Head of caudate nucleus (tissue), 42 donors: Measurements from ENCODE around the gene NTRK2.

ENCODE experiments used
- DNase-seq, 42 donors: peaks; one replicate each; pipeline versions ENCODE4 v3.0.0 to v3.0.0-alpha.2; 2020 to 2021; ENCODE audit warnings: mixed read lengths in 7 of 42
- intact Hi-C: fragments of 100-400 bp; cut with DNase I; formaldehyde crosslinking; loops from one replicate; pipeline ENCODE4 v1.15.0; 2022

Gene NTRK2

DNA sequence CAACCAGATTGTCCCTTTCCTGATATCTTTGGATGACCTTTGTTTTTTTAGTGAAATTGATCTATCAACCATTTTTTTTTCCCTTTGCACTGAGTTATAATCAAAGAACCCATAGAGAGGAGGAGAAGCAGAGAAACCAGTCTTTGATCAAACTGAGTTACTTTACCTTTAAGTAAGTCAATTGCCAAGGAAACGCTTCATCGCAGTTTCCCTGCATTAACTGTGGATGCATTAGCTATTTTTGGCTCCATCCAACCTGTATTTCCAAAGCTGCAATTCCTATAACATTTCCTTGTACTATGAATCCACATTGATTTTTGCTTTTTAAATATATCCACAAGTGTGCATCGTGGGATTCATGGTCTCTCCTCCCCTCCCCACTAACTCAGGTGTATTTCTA lies 268.1 kb downstream of the NTRK2 start:
- intact Hi-C loops: no loop called here
- DNase-seq: no peak

DNA sequence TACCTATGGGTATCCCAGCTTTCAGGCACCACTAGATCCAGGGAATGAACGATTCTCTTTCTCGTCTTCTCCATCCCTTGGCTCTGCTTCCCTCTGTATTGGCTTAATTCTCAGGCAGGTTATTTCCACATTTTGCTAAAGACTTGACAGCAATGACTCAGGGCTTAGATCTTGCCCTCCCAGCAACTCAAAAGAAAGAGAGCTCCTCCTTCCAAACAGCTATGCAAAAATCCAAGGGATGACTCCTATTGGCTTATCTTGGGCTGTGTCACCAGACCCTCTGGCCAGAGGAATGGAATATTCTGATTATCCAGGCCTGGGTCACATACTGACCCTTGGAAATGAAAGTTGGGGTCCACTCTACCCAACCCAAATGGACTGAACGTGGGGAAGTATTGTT lies 270.2 kb downstream of the NTRK2 start:
- intact Hi-C loops: no loop called here
- no peak for DNase-seq

DNA sequence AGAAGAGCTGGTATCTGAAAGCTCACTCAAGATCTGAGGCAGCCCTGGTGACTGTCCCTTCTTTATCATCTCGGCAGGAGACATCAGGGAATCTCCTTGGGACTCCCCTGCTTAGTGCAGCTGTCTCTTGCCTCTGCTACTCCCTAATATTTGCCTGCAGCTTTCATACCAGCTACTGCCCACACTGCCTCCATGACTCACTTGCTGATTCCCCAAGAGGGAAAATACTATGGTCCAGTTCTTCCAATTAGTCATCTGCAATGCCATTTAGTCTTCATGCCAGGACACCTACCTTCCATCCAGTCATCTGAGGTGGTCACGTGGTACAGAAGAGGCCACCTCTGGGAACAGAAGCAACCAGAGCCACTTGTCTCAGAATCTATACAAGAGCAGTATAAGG lies 270.8 kb downstream of the NTRK2 start:
- no peak for DNase-seq
- intact Hi-C loops: no loop called here

DNA sequence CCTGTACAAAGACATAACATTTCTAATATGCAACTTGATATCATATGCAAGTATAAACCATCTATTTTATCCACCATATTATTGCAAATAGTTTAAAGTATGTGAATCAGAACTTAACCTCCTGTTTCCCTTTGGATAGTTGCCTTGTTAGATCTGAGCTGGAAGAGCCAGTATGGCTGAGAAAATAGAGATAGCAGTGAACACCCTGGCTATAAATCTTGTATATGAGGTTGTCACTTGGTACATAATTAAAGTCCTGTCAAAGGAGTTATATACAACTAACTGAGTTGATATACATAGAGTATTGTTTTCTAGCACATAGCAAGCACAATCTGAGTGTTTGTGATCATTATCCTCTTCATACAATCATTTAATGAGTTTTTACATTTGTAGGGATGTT lies 272.3 kb downstream of the NTRK2 start:
- intact Hi-C loops: no loop called here

DNA sequence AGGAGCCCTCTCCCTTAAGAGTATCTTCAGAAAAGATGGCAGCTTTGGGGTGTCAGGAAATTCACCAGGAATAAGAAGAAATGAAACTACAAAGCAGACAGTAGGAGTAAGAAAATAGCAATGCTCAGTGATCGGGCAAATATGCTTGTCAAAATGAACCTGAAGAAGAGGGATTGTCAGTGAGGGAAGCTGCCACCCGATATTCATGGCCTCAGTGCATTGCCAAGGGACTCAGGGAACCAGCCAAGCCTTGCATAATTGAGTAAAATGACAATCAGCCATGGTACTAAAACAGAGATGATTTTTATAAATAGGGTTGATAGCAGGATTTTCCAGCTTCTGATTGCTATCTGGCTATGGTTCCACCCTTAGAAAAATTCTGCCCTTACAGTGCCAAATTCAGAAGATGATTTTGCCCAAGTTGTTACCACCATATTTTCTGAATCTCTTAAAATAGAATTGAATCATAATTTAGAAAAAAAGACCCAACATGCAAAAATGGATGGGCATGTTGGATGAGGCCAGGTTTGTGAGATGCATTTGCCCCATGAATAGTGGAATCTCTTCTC lies 274.0 kb downstream of the NTRK2 start:
- no peak for DNase-seq
- intact Hi-C loops: no loop called here

More for the DNA sequence above, 272.3 kb downstream of the NTRK2 start:
- DNase-seq: no peak

DNA sequence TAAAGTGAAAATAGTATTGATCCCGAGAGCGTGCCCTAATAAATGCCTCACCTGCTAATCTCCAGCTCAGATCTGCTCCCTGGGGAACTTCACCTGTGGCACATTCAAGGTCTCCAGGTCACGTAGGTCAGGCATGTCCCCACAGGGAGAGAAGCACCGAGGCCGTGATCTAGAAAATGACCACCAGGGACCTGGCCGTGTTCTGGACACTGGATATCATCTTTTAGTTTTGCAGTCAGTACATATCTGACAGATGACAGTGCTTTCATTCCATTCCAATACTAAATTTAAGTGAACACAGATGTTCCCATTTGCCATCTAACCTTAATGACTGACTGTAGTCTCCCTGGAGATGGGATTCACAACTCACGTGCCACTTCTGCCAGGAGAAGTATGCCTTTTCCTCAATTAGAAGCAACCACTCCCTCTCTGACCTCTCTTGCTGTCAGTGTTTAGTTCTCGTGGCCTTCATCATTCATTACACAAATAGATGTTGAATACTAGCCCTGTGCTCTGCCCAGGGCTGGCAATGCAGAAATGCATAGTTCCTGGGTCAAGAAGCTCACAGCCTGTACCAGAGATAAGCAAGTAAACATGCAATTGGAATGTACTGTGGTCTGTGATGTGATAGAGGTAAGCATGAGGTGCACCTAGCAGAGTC lies 276.5 kb downstream of the NTRK2 start:
- no peak for DNase-seq
- intact Hi-C loops: no loop called here

DNA sequence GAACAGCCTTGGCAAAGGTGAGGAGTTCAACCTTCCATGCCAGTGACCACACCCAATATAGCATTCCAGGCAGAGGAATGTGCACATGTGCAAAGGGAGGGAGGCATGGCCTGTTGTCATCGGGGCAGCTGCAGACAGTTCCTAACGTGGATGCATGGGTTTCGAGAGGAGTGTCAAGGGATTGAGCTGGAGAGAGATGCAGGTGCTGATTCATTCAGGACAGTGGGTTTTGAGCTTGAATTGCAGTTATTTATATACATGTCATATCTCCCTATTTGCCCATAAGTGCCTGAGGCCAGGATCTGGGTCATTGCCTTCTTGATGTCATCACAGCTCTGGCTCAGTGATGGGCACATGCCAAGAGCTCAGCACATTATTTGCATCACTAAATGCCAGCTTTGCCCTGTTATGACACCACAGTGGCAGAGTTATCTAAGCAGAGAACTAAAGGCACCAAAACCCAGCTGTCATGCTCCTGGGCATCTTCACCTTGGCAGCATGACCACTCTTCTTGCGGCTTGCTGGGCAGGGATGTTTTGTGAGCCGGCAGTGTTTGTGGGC lies 278.0 kb downstream of the NTRK2 start:
- intact Hi-C loops: no loop called here
- peak in 6 of 42 donors; percentile 10 to 43 (median 20) for DNase-seq

DNA sequence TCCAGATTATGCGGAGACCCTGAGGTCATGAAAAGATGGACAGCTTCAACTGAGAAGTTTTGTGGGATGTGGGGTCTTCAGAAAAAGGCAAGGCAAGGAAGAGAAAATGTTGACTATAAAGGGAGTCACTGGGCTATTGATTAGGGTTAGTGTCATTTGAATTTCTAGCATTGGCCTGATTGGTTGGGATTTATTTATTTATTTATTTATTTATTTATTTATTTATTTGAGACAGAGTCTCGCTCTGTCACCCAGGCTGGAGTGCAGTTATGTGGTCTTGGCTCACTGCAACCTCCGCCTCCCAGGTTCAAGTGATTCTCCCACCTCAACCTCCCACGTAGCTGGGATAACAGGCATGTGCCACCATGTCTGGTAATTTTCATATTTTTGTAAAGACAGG lies 279.7 kb downstream of the NTRK2 start:
- intact Hi-C loops: no loop called here

DNA sequence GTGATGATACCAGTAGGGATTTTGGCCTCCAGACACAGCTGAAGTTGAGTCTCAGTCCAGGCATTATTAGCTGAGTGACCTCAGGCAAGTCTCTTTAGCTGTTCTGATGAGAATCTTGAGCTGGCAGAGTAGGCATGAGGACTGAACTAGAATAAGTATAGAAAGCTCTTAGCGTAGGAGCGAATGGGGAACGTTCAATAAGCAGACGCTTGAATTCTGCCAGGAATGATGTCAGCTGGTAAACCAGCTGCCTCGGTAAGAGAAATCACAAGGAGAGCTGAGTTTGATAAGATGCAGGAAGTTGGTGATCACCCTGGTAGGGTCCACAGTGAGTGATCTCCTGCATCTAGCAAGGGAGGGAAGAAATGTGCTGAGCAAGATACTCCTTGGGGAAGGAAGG lies 280.4 kb downstream of the NTRK2 start:
- peak in 5 of 42 donors; percentile 22 to 54 (median 26) for DNase-seq
- intact Hi-C loops: loop anchor here (10.0 kb wide), 1 partner anchor 555 kb away; no protein-coding TSS in a partner anchor

More for the DNA sequence above, 279.7 kb downstream of the NTRK2 start:
- no peak for DNase-seq

DNA sequence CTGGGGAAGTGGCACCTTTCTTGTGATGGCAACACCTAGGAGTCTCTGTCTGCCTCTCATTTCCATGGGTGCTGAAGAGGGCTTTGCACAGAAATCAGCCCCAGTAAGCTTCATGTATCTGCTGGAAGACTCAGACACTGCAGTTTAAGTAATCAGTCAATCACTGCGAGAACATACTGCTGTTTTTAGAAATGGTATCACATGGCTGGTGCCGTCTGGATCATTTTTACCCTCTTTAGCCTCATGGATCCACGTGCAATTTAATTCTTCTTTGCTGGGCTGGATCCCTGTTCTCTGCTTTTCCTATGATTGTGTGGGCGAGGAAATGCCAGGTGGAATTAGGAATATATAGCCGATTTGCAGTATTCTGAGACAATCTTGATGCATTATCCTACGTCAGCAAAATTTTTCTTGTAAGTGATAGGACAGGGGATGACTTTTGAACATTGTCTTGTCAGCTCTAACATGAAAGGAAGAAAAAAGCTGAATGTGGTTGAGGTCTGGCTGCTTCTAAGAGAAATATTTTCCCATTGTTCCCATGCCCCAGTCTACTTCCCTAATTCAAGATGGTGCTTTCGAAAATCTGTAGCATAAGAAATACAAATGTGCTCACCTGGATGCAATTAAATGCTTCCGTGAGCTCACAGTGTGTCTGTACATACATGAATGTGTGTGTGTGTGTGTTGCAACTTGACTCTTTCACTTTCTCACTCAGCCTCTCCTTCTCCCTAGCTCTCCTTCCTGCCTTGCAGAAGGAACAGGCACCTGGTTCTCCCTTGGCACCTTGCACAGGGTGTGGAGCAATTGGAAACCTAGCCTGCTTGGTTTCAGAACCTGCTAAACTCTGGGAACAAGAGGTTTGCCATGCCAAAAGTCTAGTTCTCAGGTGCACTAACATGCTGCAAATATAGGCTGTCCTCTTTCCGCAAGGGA lies 281.6 kb downstream of the NTRK2 start:
- peak in 7 of 42 donors; percentile 18 to 59 (median 37) for DNase-seq
- intact Hi-C loops: loop anchor here (10.0 kb wide), 1 partner anchor 556 kb away; no protein-coding TSS in a partner anchor

DNA sequence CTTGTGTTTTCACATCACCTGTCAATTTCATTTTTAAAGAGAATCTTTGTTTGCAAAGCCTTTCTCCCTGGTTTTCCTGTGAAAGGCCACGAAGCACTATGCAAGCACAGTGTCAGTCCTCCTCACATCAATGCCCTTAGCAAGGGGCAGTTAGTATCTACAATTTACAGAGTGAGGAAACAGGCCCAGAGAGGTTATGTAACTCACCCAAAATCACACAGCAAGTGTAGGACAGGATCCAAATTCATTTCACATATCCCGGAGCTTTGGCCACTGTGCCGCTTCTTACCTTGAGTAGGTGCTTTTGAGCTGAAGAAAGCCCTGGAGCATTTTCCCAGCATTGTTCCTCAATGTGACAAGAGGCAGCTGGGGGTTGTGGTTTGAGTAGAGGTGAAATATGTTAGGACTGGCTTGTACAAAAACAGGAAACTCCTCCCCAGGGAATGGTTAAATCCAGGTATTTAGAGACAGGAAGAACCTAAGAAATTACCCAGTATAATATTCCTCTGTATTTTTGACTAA lies 283.8 kb downstream of the NTRK2 start:
- intact Hi-C loops: loop anchor here (10.0 kb wide), 1 partner anchor 559 kb away; no protein-coding TSS in a partner anchor
- DNase-seq: no peak

DNA sequence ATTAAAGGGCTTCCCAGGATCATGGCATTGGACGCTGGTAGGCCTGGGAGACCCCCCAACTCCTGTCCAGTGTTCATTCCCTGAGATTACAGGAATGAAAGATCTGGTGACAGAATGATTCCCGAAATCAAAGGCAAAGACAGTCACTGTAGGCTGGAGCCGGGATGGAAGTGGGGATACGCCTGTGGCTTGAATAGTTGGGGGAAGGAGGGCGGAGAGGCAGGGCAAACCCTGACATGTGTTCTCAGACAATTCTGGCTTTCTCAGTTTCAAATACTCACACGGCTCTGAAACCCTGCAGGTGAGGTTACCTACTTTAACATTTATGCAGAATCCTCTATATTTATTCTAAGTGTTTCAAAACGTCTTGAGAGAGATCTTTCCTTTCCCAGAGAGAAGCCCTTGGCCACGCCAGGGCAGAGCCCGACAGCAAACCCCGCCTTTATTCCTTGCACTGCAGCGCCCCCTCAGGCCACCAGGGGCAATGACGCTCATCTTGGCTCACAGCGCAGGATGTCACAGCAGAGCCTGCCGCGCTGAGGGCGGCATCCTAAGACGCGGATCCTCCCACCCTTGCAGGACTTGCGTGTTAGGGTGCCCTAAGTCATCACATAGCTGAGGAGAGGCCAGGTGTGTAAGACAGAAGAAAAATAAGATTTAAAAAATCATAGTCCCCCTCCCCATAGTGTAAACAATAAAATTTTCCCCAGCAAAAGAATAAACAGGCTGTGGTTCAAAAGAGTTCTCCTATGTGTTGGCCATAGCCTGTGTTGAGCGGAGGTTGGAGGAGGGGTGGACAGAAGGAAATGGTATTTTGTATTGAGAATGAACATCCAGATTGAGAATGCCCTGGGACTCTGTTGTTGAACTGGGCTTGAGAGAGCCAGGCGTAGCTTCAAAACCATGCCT lies 284.5 kb downstream of the NTRK2 start:
- peak; percentile 75 to 96 (median 89) for DNase-seq
- intact Hi-C loops: loop anchor here (10.0 kb wide), 1 partner anchor 559 kb away; no protein-coding TSS in a partner anchor

DNA sequence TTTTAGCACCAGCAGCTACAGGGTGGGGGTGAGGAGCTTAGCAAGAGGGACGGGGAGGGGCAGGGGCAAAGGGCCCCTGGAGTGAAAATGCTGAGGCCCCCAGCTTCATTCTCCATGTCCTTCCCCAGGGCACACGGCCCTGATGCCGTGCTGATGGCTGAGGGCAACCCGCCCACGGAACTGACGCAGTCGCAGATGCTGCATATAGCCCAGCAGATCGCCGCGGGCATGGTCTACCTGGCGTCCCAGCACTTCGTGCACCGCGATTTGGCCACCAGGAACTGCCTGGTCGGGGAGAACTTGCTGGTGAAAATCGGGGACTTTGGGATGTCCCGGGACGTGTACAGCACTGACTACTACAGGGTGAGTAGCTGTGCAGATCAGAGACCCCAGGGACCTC lies 285.6 kb downstream of the NTRK2 start:
- intact Hi-C loops: loop anchor here (10.0 kb wide), 1 partner anchor 560 kb away; no protein-coding TSS in a partner anchor
- no peak for DNase-seq

DNA sequence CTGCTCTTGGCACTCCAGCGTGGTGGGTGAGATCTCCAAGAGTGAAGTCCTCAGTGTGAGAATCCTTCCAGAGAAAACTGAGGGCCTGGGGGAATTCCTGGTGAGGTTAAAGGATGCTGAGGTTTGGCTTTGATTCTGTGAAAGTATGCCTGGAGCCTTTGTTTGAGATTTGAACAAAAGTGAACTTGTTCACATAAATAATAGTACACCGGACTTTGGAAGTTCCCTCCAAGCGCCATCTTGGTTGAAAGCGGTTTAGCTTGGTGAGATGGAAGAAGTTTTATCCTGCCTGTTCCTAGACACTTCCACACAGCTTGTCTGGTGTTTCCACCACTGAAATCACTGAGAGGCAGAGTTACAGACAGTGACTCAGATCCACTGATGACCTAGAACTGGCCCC lies 286.4 kb downstream of the NTRK2 start:
- no peak for DNase-seq
- intact Hi-C loops: loop anchor here (10.0 kb wide), 1 partner anchor 561 kb away; no protein-coding TSS in a partner anchor

DNA sequence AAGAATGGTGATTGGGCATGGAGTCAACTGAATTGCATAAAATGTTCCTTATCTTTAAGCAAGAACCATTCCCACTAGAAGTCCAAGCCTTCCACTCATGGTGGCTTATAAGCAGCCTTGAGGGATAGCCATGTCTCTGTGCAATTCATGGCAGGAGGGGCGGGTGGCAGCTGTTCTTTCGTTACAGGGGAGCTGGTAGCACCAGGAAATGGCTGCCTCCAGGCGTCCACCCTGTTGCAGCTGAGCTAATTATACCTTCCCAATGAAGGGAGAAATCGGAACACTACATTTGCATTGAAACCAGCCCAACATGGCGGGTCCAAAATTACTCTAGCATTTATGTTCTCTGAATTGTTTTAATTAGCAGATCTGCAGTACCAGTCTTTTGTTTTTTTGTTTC lies 289.8 kb downstream of the NTRK2 start:
- intact Hi-C loops: loop anchor here (10.0 kb wide), 1 partner anchor 565 kb away; no protein-coding TSS in a partner anchor
- no peak for DNase-seq

DNA sequence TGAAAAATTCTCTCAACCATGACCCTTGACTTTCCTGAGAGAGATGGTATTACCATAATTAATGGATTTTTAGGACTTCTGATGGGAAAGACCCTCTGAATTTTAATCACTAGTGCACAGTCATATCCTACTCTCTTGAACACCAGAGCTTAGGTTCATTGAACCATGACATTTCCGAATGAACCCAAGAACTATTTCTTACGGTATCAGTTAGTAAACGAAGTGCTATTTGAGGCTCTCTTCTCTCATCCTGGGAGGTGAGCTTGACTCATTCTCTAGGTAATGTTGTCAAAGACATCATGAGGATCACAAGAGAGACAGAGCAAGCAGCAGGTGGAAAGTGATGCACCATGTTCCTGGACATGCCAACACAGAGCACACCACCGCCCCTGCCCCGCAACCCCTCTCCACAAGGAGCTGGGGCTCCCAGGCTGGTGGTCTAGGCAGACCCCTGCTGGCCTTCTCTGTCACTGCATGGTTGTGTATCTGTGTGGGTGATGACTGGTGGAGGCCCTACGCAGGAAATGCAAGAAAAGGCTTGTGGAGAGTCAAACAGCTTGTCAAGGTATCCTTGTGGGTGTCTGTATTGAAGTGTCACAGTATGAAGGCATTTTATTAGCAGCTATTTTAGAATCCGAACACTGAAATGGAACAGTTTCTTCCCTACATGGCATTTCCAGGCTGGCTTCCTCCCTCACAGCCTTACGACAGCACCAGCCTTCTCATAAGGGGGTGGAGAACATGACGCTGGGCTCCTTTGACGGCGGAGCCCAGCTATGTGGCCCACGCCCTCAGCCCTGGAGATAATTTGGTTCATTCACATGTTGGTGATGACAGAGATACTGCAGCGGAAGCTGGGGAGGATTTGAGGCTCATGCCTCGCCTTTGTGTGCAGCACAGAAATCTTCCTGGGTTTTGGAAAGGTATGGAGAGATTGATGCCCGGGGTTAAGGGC lies 297.6 kb downstream of the NTRK2 start:
- intact Hi-C loops: no loop called here
- DNase-seq: peak; percentile 40 to 95 (median 76)

DNA sequence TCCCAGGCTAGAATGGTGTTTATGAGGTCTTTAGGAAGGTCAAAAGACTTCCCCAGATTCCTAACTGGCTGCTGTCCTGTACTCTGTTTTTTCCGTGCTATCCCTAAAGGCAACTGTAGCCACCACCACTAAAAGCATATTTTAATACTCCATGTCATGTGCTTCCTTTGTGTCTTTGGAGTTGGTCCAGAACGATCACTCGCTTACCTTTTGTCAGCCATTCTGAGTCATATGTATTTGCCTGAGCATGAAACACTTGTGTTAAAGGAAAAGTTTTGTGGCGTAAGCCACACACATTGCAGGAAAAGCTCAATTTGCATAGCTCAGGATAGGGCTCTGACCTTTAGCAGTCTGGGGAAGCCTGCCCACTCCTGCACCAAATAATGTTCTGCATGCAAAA lies 299.6 kb downstream of the NTRK2 start:
- no peak for DNase-seq
- intact Hi-C loops: no loop called here
